Activated CD4-positive, alpha-beta T cell treated with anti-CD3 and anti-CD28 coated beads for 24 hours (primary cell): Measurements from ENCODE around the gene DCLK3.

Experiments used
- DNase-seq, 2 donors: peaks; one replicate each; pipeline ENCODE4 v3.0.0-alpha.2; 2020; ENCODE audit warnings: low read depth in 2 of 2

Gene DCLK3

GRCh38 chr3:36769926-36770325 lies 5.6 kb upstream of the DCLK3 start:
- no peak for DNase-seq

GRCh38 chr3:36765104-36765503 lies 751 bp upstream of the DCLK3 start:
- DNase-seq = no peak

- DNase-seq = no peak
Observed at GRCh38 chr3:36764704-36765038, 318 bp upstream of the DCLK3 start.

GRCh38 chr3:36762918-36763849 lies 1.2 kb downstream of the DCLK3 start:
- DNase-seq = no peak

- DNase-seq = no peak
Observed at GRCh38 chr3:36761779-36762178, 2.6 kb downstream of the DCLK3 start.

GRCh38 chr3:36756269-36756668 lies 8.1 kb downstream of the DCLK3 start:
- no peak for DNase-seq

- DNase-seq = no peak
Observed at GRCh38 chr3:36751326-36751725, 13.0 kb downstream of the DCLK3 start.

- DNase-seq = no peak
Observed at GRCh38 chr3:36750737-36751136, 13.6 kb downstream of the DCLK3 start.

GRCh38 chr3:36744763-36745162 lies 19.6 kb downstream of the DCLK3 start:
- no peak for DNase-seq

GRCh38 chr3:36743826-36744225 lies 20.5 kb downstream of the DCLK3 start:
- DNase-seq = no peak

GRCh38 chr3:36741285-36741684 lies 23.1 kb downstream of the DCLK3 start:
- no peak for DNase-seq

GRCh38 chr3:36740787-36741186 lies 23.6 kb downstream of the DCLK3 start:
- no peak for DNase-seq

GRCh38 chr3:36738702-36739101 lies 25.7 kb downstream of the DCLK3 start:
- no peak for DNase-seq

GRCh38 chr3:36736301-36736700 lies 28.1 kb downstream of the DCLK3 start:
- DNase-seq = no peak

GRCh38 chr3:36734742-36735141 lies 29.6 kb downstream of the DCLK3 start:
- no peak for DNase-seq

GRCh38 chr3:36733723-36734122 lies 30.6 kb downstream of the DCLK3 start:
- DNase-seq = no peak

- DNase-seq = no peak
Observed at GRCh38 chr3:36733162-36733696, 31.1 kb downstream of the DCLK3 start.

- DNase-seq = no peak
Observed at GRCh38 chr3:36730966-36731365, 33.4 kb downstream of the DCLK3 start.

- no peak for DNase-seq
Observed at GRCh38 chr3:36729204-36730056, 34.9 kb downstream of the DCLK3 start.

- DNase-seq = no peak
Observed at GRCh38 chr3:36714343-36715086, 49.8 kb downstream of the DCLK3 start.

GRCh38 chr3:36713904-36714303 lies 50.4 kb downstream of the DCLK3 start:
- DNase-seq = no peak

GRCh38 chr3:36710606-36711005 lies 53.7 kb downstream of the DCLK3 start:
- no peak for DNase-seq
